Measurements from ENCODE around the gene REPS1.

Gene REPS1

DNA sequence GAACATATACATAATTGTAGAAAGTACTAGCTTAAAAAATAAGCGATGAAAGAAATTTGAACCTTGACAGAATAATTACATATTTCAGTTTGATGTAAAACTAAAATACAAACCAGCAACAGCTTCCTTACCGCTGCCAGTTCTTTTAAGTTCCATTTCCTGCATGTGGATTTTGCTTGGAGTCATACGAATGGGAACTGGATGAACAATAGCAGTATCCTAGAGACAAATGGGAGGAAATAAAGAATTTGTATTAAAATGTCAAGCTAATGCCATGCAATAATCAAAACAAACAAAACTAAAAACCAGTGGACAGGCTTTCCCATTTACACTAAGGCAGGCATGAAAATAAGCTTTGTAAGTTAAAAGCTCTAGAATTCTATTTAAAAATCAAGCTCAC lies 67.1 kb downstream of the REPS1 start:
- no peak for DNase-seq

GRCh38 chr6:138914701-138915100 lies 73.4 kb downstream of the REPS1 start:
- DNase-seq: no peak

DNA sequence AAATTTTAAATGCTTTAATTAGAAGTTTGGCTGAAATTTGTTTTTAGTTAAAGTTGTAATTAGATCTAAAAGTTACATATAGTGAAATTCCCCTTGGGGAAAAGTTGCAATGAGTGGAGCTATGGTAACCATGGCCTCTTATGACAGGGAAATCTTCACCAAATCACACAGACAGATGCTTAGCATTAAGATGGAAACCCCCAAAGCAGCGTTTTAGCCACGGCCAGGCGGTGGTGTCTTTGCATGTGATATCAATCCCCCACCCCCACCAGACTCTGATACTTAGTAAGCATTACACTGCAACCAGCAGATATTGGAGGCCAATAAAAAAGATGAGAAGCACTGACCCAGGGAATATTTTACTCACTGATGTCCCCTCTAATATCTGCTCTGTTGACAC lies 75.7 kb downstream of the REPS1 start:
- DNase-seq: no peak

- no peak for DNase-seq
Measured at GRCh38 chr6:138909975-138910374, 78.1 kb downstream of the REPS1 start.

DNA sequence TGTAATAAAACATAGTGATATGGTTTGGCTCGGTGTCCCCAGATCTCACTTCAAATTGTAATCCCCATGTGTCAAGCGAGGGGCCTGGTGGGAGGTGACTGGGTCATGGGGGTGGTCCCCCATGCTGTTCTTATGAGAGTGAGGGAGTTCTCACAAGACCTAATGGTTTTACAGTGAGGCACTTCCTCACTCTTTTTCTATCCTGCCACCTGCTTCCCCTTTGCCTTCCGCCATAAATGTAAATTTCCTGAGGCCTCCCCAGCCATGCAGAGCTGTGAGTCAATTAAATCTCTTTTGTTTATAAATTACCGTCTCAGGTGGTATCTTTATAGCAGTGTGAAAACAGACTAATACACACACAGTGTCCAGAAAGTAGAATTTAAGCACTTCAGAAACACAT lies 78.5 kb downstream of the REPS1 start:
- no peak for DNase-seq

DNA sequence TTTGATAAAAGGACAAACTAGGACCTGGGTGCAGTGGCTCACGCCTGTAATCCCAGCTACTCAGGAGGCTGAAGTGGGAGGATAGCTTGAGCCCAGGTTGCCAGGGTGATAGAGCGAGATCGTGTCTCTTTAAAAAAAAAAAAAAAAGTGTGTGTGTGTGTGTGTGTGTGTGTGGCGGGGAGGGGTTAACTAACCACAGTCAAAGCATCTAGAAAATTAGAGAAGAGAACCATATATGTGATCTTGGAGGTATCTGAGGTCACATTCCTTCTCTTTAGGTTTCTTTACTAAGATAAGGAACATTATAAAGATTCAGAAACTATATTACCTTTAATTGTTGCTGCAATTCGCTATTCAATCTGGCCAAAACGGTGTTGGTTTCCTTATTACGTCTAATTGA lies 80.9 kb downstream of the REPS1 start:
- DNase-seq: no peak

DNA sequence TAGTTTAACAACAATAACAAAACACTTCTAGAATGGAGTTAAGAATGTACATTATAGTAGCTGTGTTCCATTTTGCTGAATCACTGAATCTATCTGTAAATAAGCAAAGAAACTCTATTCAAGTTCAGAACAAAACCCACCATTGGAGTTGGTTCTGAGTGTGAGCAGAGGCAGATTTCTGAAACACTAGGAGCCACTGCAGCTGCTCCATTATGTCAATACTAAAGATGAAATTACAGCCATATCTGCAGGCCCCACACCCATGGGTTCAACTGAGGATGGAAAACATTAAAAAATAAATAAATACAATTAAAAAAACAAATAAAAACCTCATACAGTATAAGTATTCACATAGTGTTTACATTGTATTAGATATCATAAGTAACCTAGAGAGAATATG lies 91.0 kb downstream of the REPS1 start:
- no peak for DNase-seq

GRCh38 chr6:138896104-138896756 lies 91.8 kb downstream of the REPS1 start:
- DNase-seq: no peak

- DNase-seq: no peak
Measured at GRCh38 chr6:138891255-138891986, 96.6 kb downstream of the REPS1 start.

GRCh38 chr6:138885156-138885819 lies 102.8 kb downstream of the REPS1 start:
- DNase-seq: no peak

GRCh38 chr6:138882369-138883017 lies 105.6 kb downstream of the REPS1 start:
- no peak for DNase-seq

- DNase-seq: no peak
Measured at GRCh38 chr6:138873191-138873590, 114.9 kb downstream of the REPS1 start.

DNA sequence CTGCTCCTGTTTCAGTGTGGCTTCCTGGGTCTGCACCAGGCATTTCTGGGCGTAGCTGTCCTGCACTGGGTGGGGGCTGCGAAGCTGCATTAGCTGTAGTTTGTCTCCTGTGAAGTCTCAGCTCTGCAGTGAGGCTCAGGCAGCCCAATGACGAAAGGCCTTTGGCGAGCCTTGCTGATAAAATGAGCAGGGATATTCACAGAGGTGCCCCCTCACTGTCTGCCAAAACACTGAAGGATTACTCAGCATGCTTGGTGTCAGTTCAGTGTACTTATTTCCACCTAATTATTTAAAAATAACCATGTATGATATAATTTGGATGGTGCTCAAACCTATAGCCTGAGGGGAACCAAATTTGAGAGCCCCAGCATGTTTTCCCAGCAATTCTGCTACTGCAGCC lies 118.7 kb downstream of the REPS1 start:
- DNase-seq: no peak

- no peak for DNase-seq
Measured at GRCh38 chr6:138868181-138868580, 119.9 kb downstream of the REPS1 start.

DNA sequence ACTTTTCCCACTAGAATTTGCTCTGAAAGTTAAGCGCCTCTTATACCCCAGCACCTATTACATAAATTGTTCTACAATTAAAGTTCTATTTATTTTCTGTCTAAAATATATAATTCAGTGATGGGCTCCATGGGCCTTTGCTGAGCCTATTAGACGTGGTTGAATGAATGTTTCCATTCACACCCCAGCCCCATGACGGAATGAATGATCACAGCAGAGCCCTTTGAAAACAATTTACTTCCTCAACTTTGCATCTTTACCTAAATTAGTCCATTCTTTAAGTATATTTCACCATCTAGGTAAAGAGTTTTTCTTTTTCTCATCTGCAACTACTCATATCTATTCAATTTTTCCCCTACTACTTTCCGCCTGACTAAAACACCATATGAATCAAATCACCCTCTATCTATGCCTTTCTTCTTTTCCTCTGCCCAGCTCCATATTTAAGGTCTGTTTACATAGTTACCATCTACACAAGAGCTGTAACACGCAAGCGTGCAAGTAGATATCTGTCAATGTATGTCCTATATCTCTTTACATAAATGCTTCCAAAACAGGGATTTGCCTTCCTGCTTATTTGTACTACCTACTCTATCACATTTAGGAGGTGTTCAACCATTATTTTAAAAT lies 122.5 kb downstream of the REPS1 start:
- DNase-seq: no peak

GRCh38 chr6:138864343-138864890 lies 123.6 kb downstream of the REPS1 start:
- DNase-seq: no peak

DNA sequence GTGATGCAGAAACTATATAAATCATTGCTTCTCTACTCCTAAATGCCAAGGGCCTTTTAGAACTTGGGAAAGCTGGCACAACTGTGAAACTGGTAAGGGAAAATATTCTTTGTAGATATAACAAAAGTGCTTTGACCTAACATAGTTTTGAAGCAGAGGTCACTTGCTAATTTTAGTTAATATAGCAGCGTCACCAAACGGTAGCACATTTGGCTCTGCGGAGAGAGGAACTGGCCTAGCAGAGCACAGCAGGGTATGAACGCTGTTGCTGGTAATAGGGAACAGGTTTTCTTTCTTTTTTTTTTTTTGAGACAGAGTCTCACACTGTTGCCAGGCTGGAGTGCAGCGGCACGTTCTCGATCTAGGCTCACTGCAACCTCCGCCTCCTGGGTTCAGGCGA lies 124.7 kb downstream of the REPS1 start:
- DNase-seq: no peak

DNA sequence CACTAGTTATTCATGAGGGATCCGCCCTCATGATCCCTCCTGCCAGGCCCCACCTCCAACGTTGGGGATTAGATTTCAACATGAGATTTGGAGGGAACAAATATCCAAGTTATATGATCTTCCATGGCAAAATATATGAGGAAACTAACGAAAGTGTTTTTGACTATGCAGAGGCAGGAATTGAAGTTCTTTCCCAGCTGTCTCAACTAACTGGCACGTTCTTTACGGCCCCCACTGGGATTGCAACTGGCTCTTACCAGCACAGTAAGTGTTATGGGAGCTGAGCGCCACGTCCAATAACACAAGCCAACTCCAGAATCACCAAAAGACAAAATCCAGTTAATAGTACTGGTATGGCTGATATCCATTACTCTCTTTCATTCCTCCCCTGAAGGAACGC lies 125.6 kb downstream of the REPS1 start:
- no peak for DNase-seq

GRCh38 chr6:138857775-138858174 lies 130.3 kb downstream of the REPS1 start:
- no peak for DNase-seq

DNA sequence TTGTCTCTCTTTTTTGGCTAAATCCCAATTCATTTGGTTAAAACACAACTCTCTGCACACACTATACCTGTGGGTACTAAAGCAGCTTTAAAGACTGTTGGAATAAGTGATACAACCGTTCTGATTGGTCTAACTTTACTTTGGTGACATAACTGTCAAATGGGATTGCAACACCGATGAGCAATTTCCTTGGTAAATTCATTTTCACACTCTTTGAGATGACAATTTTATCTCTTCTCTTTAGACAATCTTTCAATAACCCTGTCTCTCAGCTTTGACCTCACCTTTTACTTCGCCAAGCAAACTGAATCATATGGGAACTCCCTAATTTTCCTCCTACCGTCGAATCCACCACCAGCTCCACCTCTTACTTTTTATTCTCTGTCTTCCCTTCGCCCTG lies 131.4 kb downstream of the REPS1 start:
- no peak for DNase-seq
